CD14-positive monocyte (primary cell): ENCODE measurements around the gene APC. TPM values are rescaled to one million over a fixed set of nuclear protein-coding genes. Genes with fewer than 3 reads are reported as not detected.
A peak's percentile ranks its signal among the peaks of the same experiment; 100 is the strongest.

ENCODE experiments used
- DNase-seq, 3 donors: peaks; one replicate each; pipeline ENCODE4 v3.0.0-alpha.2; 2011 to 2022
- H2AFZ ChIP-seq: 2 replicates; pipeline ENCODE4 v1.6.0; 2012; ENCODE audit warnings: mild to moderate bottlenecking, low read depth, low read length, inconsistent platforms; ENCODE audit not compliant: insufficient read depth, poor library complexity, severe bottlenecking
- H3K27ac ChIP-seq, 2 donors: 1 replicate in 1 of 2; 2 replicates in 1 of 2; pipeline ENCODE4 v1.5.1; 2012 to 2013; ENCODE audit warnings: low read length in 2 of 2, control low read depth in 1 of 2, inconsistent platforms in 1 of 2, low read depth in 1 of 2, mild to moderate bottlenecking in 1 of 2
- H3K27me3 ChIP-seq, 2 donors: one replicate each; pipeline versions ENCODE4 v1.6.0 to v1.6.1; 2011 to 2013; ENCODE audit warnings: low read length in 2 of 2; ENCODE audit not compliant: control insufficient read depth in 2 of 2, insufficient read depth in 2 of 2
- H3K36me3 ChIP-seq, 2 donors: replicated peaks in 1 of 2; 1 replicate in 1 of 2; 2 replicates in 1 of 2; pipeline versions ENCODE4 v1.5.1 to v1.6.1; 2012 to 2013; ENCODE audit warnings: low read length in 2 of 2, control low read depth in 1 of 2, inconsistent platforms in 1 of 2, mild to moderate bottlenecking in 1 of 2; ENCODE audit not compliant: insufficient read depth in 2 of 2, control insufficient read depth in 1 of 2
- H3K4me1 ChIP-seq, 2 donors: 1 replicate in 1 of 2; 2 replicates in 1 of 2; pipeline versions ENCODE4 v1.5.1 to v1.6.1; 2012 to 2013; ENCODE audit warnings: low read length in 2 of 2, control low read depth in 1 of 2, inconsistent platforms in 1 of 2, mild to moderate bottlenecking in 1 of 2, moderate library complexity in 1 of 2; ENCODE audit not compliant: insufficient read depth in 2 of 2, control insufficient read depth in 1 of 2
- H3K4me2 ChIP-seq: replicated peaks from 2 replicates; pipeline ENCODE3; 2012; ENCODE audit warnings: low read length, moderate library complexity, mild to moderate bottlenecking; ENCODE audit not compliant: poor library complexity, severe bottlenecking; ENCODE audit errors: extremely low read depth
- H3K4me3 ChIP-seq, 3 experiments: fragments of 200-600 bp in 1 of 3; sonication (generic) in 1 of 3; replicated peaks in 1 of 3; 1 replicate in 2 of 3; 2 replicates in 1 of 3; pipeline ENCODE4 v1.5.1; 2011 to 2013; ENCODE audit warnings: low read length in 3 of 3, mild to moderate bottlenecking in 3 of 3, control low read depth in 2 of 3, low read depth in 2 of 3, inconsistent platforms in 1 of 3, moderate library complexity in 1 of 3
- H3K79me2 ChIP-seq: 2 replicates; pipeline ENCODE4 v1.6.0; 2012; ENCODE audit warnings: mild to moderate bottlenecking, control low read depth, inconsistent platforms, low read length, moderate library complexity; ENCODE audit not compliant: insufficient read depth
- H3K9ac ChIP-seq: 2 replicates; pipeline ENCODE4 v1.6.0; 2017; ENCODE audit warnings: low read length, mild to moderate bottlenecking; ENCODE audit not compliant: insufficient read depth, poor library complexity, severe bottlenecking
- H3K9me3 ChIP-seq, 2 donors: replicated peaks in 1 of 2; 1 replicate in 1 of 2; 2 replicates in 1 of 2; pipeline versions ENCODE4 v1.5.1 to v1.6.1; 2012 to 2013; ENCODE audit warnings: low read length in 2 of 2, control low read depth in 1 of 2; ENCODE audit not compliant: control insufficient read depth in 1 of 2, insufficient read depth in 1 of 2
- H4K20me1 ChIP-seq: 2 replicates; pipeline ENCODE4 v1.6.0; 2012; ENCODE audit warnings: mild to moderate bottlenecking, low read length, control low read depth, moderate library complexity; ENCODE audit not compliant: insufficient read depth
- H3K27ac Mint-ChIP-seq, 7 donors: one replicate each; pipeline ENCODE4 v1.8.0; 2020; ENCODE audit warnings: mild to moderate bottlenecking in 7 of 7, mixed read lengths in 7 of 7, moderate library complexity in 6 of 7, inconsistent platforms in 2 of 7
- H3K27me3 Mint-ChIP-seq, 3 donors: one replicate each; pipeline ENCODE4 v1.8.0; 2021 to 2022; ENCODE audit warnings: low read depth in 3 of 3, mild to moderate bottlenecking in 3 of 3, mixed read lengths in 3 of 3, moderate library complexity in 3 of 3, inconsistent platforms in 1 of 3
- H3K36me3 Mint-ChIP-seq, 2 donors: one replicate each; pipeline ENCODE4 v1.8.0; 2020; ENCODE audit warnings: mixed read lengths in 2 of 2, inconsistent platforms in 1 of 2, mild to moderate bottlenecking in 1 of 2
- H3K4me1 Mint-ChIP-seq: one replicate; pipeline ENCODE4 v1.8.0; 2020; ENCODE audit warnings: mild to moderate bottlenecking, mixed read lengths
- H3K4me3 Mint-ChIP-seq, 2 donors: one replicate each; pipeline ENCODE4 v1.8.0; 2020; ENCODE audit warnings: mild to moderate bottlenecking in 2 of 2, mixed read lengths in 2 of 2, moderate library complexity in 1 of 2
- H3K9me3 Mint-ChIP-seq, 7 donors: one replicate each; pipeline ENCODE4 v1.8.0; 2020 to 2022; ENCODE audit warnings: mixed read lengths in 7 of 7, mild to moderate bottlenecking in 6 of 7, moderate library complexity in 6 of 7, inconsistent platforms in 2 of 7
- CTCF ChIP-seq: fragments of 200-600 bp; IDR thresholded peaks from one replicate; pipeline ENCODE4 v1.8.0; 2022; ENCODE audit warnings: antibody characterized with exemption, mild to moderate bottlenecking
- WGBS: methylation state at CpG from one replicate; pipeline ENCODE4 v1.1.5; 2013; ENCODE audit warnings: missing lambda C conversion rate; ENCODE audit not compliant: insufficient coverage; 5-methylcytosine and 5-hydroxymethylcytosine counted together
- intact Hi-C, 2 donors: fragments of 100-400 bp; cut with micrococcal nuclease; formaldehyde crosslinking; loops; one replicate each; pipeline versions ENCODE4 v1.15.0 to v1.15.1; 2023
- polyA plus RNA-seq, 3 donors: library from polyadenylated mRNA; depleted of rRNA in 1 of 3; unstranded in 2 of 3; stranded (reverse) in 1 of 3; fragments of 300-500 nt in 2 of 3; fragments of >200 nt in 1 of 3; fragmentation: Illumina TruSeq in 2 of 3; gene quantifications; 1 replicate in 2 of 3; 2 replicates in 1 of 3; pipeline ENCODE4 v1.2.3, GENCODE V29; 2012 to 2021

APC gene
- polyA plus RNA-seq, 3 donors, result 6.5 to 13.6 (median 9.0) TPM

GRCh38 chr5:112738191-112738560 is 491 bp downstream of the APC start:
- H3K27me3 Mint-ChIP-seq, result no peaks in the 10 kb centered on the region
- H4K20me1 ChIP-seq, result peaks cover 95% of the 10 kb centered on the region
- no peaks in the 10 kb centered on the region for H3K36me3 Mint-ChIP-seq
- TF ChIP-seq CTCF, result no peak
- H3K27ac Mint-ChIP-seq, result peak overlapping the region in 6 of 7 donors; percentile 69 to 94 (median 86)
- H3K27me3 ChIP-seq, result no peaks in the 10 kb centered on the region
- H3K9me3 Mint-ChIP-seq, result no peaks in the 10 kb centered on the region
- H3K9ac ChIP-seq, result peak overlapping the region; percentile 63
- H3K79me2 ChIP-seq, result peaks cover 86% of the 10 kb centered on the region
- H3K4me1 Mint-ChIP-seq, result peaks cover 23% of the 10 kb centered on the region
- WGBS, result 34% methylated on average over 4 of the region's 5 CpGs
- peaks cover 21% of the 10 kb centered on the region in 2 donors for H3K4me1 ChIP-seq
- intact Hi-C loops, result no loop called here
- H3K4me2 ChIP-seq, result peak overlapping the region; percentile 94
- peak overlapping the region; percentile 22 to 73 for H3K27ac ChIP-seq
- H3K36me3 ChIP-seq, result peaks cover 0 to 2% of the 10 kb centered on the region in 2 donors
- DNase-seq, result no peak
- H3K4me3 ChIP-seq, result peak overlapping the region; percentile 50 to 81 (median 70)
- H3K9me3 ChIP-seq, result no peaks in the 10 kb centered on the region
- peak overlapping the region; percentile 90 to 98 for H3K4me3 Mint-ChIP-seq
- peak overlapping the region; percentile 69 for H2AFZ ChIP-seq

- Histone ChIP-seq H4K20me1 (peaks cover 88% of the 10 kb centered on the region), H3K4me3 (no peak overlapping the region), H3K9me3 (no peaks in the 10 kb centered on the region), H3K36me3 (peaks cover 0 to 2% of the 10 kb centered on the region in 2 donors), H3K27ac (no peak overlapping the region), H3K79me2 (peaks cover 70% of the 10 kb centered on the region), H3K9ac (no peak overlapping the region), H2AFZ (no peak overlapping the region), H3K27me3 (no peaks in the 10 kb centered on the region), H3K4me1 (peaks cover 11 to 12% of the 10 kb centered on the region in 2 donors), H3K4me2 (no peak overlapping the region)
- no peaks in the 10 kb centered on the region for H3K9me3 Mint-ChIP-seq
- no peaks in the 10 kb centered on the region for H3K27me3 Mint-ChIP-seq
- intact Hi-C loops, result no loop called here
- TF ChIP-seq CTCF, result no peak
- no peak overlapping the region for H3K27ac Mint-ChIP-seq
- no peak for DNase-seq
- H3K4me3 Mint-ChIP-seq, result no peak overlapping the region
- H3K36me3 Mint-ChIP-seq, result peaks cover 3 to 7% of the 10 kb centered on the region in 2 donors
- 100% methylated on average over 3 of the region's 3 CpGs for WGBS
- peaks cover 16% of the 10 kb centered on the region for H3K4me1 Mint-ChIP-seq
Observed at GRCh38 chr5:112742424-112742823, 4.7 kb downstream of the APC start.
